Neural progenitor cell (in vitro differentiated cells): ENCODE data around the gene PARVG. TPM values are rescaled to one million over a fixed set of nuclear protein-coding genes. Genes with fewer than 3 reads are reported as not detected.
A peak's percentile ranks its signal among the peaks of the same experiment; 100 is the strongest.

Experiments
- DNase-seq: peaks from one replicate; pipeline ENCODE4 v3.0.0-alpha.2; 2016; ENCODE audit warnings: low spot score
- H2AFZ ChIP-seq: fragments of 200-600 bp; sonication (generic); replicated peaks from 2 replicates; pipeline ENCODE4 v1.6.1; 2016; ENCODE audit warnings: antibody characterized with exemption
- H3F3A ChIP-seq: fragments of 200-600 bp; sonication (generic); 2 replicates; pipeline ENCODE4 v1.6.1; 2016; ENCODE audit warnings: antibody characterized with exemption, low read depth
- H3K27ac ChIP-seq: fragments of 200-600 bp; sonication (generic); 2 replicates; pipeline ENCODE4 v1.5.1; 2016; ENCODE audit warnings: mild to moderate bottlenecking
- H3K27me3 ChIP-seq: fragments of 200-600 bp; sonication (generic); 2 replicates; pipeline ENCODE4 v1.6.1; 2016; ENCODE audit warnings: mild to moderate bottlenecking, moderate library complexity
- H3K36me3 ChIP-seq: fragments of 200-600 bp; sonication (generic); 2 replicates; pipeline ENCODE4 v1.5.1; 2016
- H3K4me1 ChIP-seq: fragments of 200-600 bp; sonication (generic); 2 replicates; pipeline ENCODE4 v1.6.1; 2016; ENCODE audit warnings: mixed run types
- H3K4me2 ChIP-seq: fragments of 200-600 bp; sonication (generic); 2 replicates; pipeline ENCODE4 v1.6.1; 2016
- H3K4me3 ChIP-seq: fragments of 200-600 bp; sonication (generic); 2 replicates; pipeline ENCODE4 v1.5.1; 2016
- H3K79me2 ChIP-seq: fragments of 200-600 bp; sonication (generic); 2 replicates; pipeline ENCODE4 v1.6.1; 2016; ENCODE audit warnings: low read depth
- H3K9ac ChIP-seq: fragments of 200-600 bp; sonication (generic); 2 replicates; pipeline ENCODE4 v1.6.1; 2016
- H3K9me3 ChIP-seq: fragments of 200-600 bp; sonication (generic); 2 replicates; pipeline ENCODE4 v1.5.1; 2016; ENCODE audit warnings: low read depth
- H4K20me1 ChIP-seq: fragments of 200-600 bp; sonication (generic); 2 replicates; pipeline ENCODE4 v1.6.1; 2016; ENCODE audit warnings: low read depth
- H3K27ac Mint-ChIP-seq: 3 replicates; pipeline ENCODE4 v1.8.0; 2021; ENCODE audit warnings: mixed read lengths
- H3K27me3 Mint-ChIP-seq: 2 replicates; pipeline ENCODE4 v1.8.0; 2022; ENCODE audit warnings: low read depth, mild to moderate bottlenecking, inconsistent platforms, moderate library complexity, mixed read lengths; ENCODE audit not compliant: insufficient read depth
- H3K36me3 Mint-ChIP-seq: 3 replicates; pipeline ENCODE4 v1.8.0; 2021; ENCODE audit warnings: mixed read lengths
- H3K4me1 Mint-ChIP-seq: 3 replicates; pipeline ENCODE4 v1.8.0; 2021; ENCODE audit warnings: mixed read lengths
- H3K4me3 Mint-ChIP-seq: 3 replicates; pipeline ENCODE4 v1.8.0; 2021; ENCODE audit warnings: mild to moderate bottlenecking, moderate library complexity, mixed read lengths
- H3K9me3 Mint-ChIP-seq: 3 replicates; pipeline ENCODE4 v1.8.0; 2020; ENCODE audit warnings: mixed read lengths
- CTCF ChIP-seq: fragments of 200-600 bp; sonication (generic); IDR thresholded peaks from 2 replicates; pipeline ENCODE4 v1.5.1; 2017; ENCODE audit warnings: antibody characterized with exemption, mild to moderate bottlenecking
- EZH2 ChIP-seq: fragments of 200-600 bp; sonication (generic); IDR thresholded peaks from 2 replicates; pipeline ENCODE4 v1.6.1; 2017; ENCODE audit warnings: antibody characterized with exemption, mild to moderate bottlenecking, moderate library complexity
- EZH2phosphoT487 ChIP-seq: fragments of 200-600 bp; sonication (generic); IDR thresholded peaks from 2 replicates; pipeline ENCODE4 v1.6.1; 2017; ENCODE audit warnings: antibody characterized with exemption
- total RNA-seq: library from RNA; depleted of rRNA; stranded (reverse); fragments of >200 nt; gene quantifications from 2 replicates; pipeline ENCODE4 v1.2.3, GENCODE V29; 2015; ENCODE audit warnings: low replicate concordance

Gene PARVG
- total RNA-seq, 1 donor from 2014 or later = not detected

- no peak for DNase-seq
- Histone ChIP-seq H2AFZ (no peak overlapping the region), H3K4me2 (no peak overlapping the region), H3K4me1 (peaks cover 16% of the 10 kb centered on the region), H3K79me2 (no peaks in the 10 kb centered on the region), H3K27me3 (no peaks in the 10 kb centered on the region), H4K20me1 (no peaks in the 10 kb centered on the region), H3K9me3 (no peaks in the 10 kb centered on the region), H3F3A (peaks cover 18% of the 10 kb centered on the region), H3K9ac (no peak overlapping the region), H3K27ac (no peak overlapping the region), H3K4me3 (no peak overlapping the region), H3K36me3 (no peaks in the 10 kb centered on the region)
- Mint-ChIP-seq H3K4me1 (peaks cover 28% of the 10 kb centered on the region), H3K4me3 (no peak overlapping the region), H3K36me3 (no peaks in the 10 kb centered on the region), H3K27me3 (peaks cover 6% of the 10 kb centered on the region), H3K27ac (no peak overlapping the region), H3K9me3 (no peaks in the 10 kb centered on the region)
- TF ChIP-seq CTCF (no peak), EZH2 (no peak), EZH2phosphoT487 (no peak)
These were observed 13.2 kb upstream of the PARVG start for GRCh38 chr22:44167501-44167900.

GRCh38 chr22:44168206-44168605 is 12.5 kb upstream of the PARVG start:
- H3K9ac ChIP-seq = no peak overlapping the region
- H3K27ac ChIP-seq = no peak overlapping the region
- peaks cover 35% of the 10 kb centered on the region for H3K4me1 Mint-ChIP-seq
- H2AFZ ChIP-seq = no peak overlapping the region
- no peak overlapping the region for H3K4me3 ChIP-seq
- H3K79me2 ChIP-seq = no peaks in the 10 kb centered on the region
- H4K20me1 ChIP-seq = no peaks in the 10 kb centered on the region
- H3K27me3 ChIP-seq = no peaks in the 10 kb centered on the region
- H3K9me3 Mint-ChIP-seq = no peaks in the 10 kb centered on the region
- peaks cover 7% of the 10 kb centered on the region for H3K27me3 Mint-ChIP-seq
- H3K9me3 ChIP-seq = no peaks in the 10 kb centered on the region
- no peak overlapping the region for H3K4me2 ChIP-seq
- H3K27ac Mint-ChIP-seq = no peak overlapping the region
- no peaks in the 10 kb centered on the region for H3K36me3 ChIP-seq
- TF ChIP-seq EZH2phosphoT487 = no peak
- H3K4me1 ChIP-seq = peaks cover 20% of the 10 kb centered on the region
- H3K4me3 Mint-ChIP-seq = no peak overlapping the region
- H3K36me3 Mint-ChIP-seq = no peaks in the 10 kb centered on the region
- DNase-seq = no peak
- H3F3A ChIP-seq = peaks cover 21% of the 10 kb centered on the region

- Mint-ChIP-seq H3K27ac (peak overlapping the region; percentile 53), H3K27me3 (peaks cover 5% of the 10 kb centered on the region), H3K4me3 (no peak overlapping the region), H3K36me3 (no peaks in the 10 kb centered on the region), H3K4me1 (peaks cover 37% of the 10 kb centered on the region), H3K9me3 (no peaks in the 10 kb centered on the region)
- Histone ChIP-seq H3K9me3 (no peaks in the 10 kb centered on the region), H3K27ac (no peak overlapping the region), H3K4me2 (no peak overlapping the region), H3K9ac (no peak overlapping the region), H3K36me3 (no peaks in the 10 kb centered on the region), H3F3A (peaks cover 21% of the 10 kb centered on the region), H2AFZ (no peak overlapping the region), H3K4me3 (no peak overlapping the region), H3K27me3 (no peaks in the 10 kb centered on the region), H4K20me1 (no peaks in the 10 kb centered on the region), H3K79me2 (no peaks in the 10 kb centered on the region), H3K4me1 (peaks cover 20% of the 10 kb centered on the region)
- no peak for DNase-seq
- TF ChIP-seq EZH2phosphoT487 = no peak
- TF ChIP-seq CTCF = no peak
- no peak for TF ChIP-seq EZH2
These were observed 10.3 kb upstream of the PARVG start for GRCh38 chr22:44170470-44170869.

- DNase-seq = no peak
- H3F3A ChIP-seq = peaks cover 21% of the 10 kb centered on the region
- peaks cover 5% of the 10 kb centered on the region for H3K27me3 Mint-ChIP-seq
- peaks cover 37% of the 10 kb centered on the region for H3K4me1 Mint-ChIP-seq
- no peak overlapping the region for H3K4me2 ChIP-seq
- H3K27me3 ChIP-seq = no peaks in the 10 kb centered on the region
- no peak overlapping the region for H3K27ac ChIP-seq
- no peak overlapping the region for H3K9ac ChIP-seq
- no peak overlapping the region for H3K4me3 Mint-ChIP-seq
- H3K9me3 ChIP-seq = no peaks in the 10 kb centered on the region
- no peaks in the 10 kb centered on the region for H3K36me3 Mint-ChIP-seq
- no peak overlapping the region for H3K27ac Mint-ChIP-seq
- no peaks in the 10 kb centered on the region for H3K36me3 ChIP-seq
- H3K9me3 Mint-ChIP-seq = no peaks in the 10 kb centered on the region
- H2AFZ ChIP-seq = no peak overlapping the region
- no peaks in the 10 kb centered on the region for H4K20me1 ChIP-seq
- H3K4me1 ChIP-seq = peaks cover 20% of the 10 kb centered on the region
- TF ChIP-seq EZH2phosphoT487 (no peak), CTCF (no peak), EZH2 (no peak)
- H3K4me3 ChIP-seq = no peak overlapping the region
- no peaks in the 10 kb centered on the region for H3K79me2 ChIP-seq
These were observed 9.2 kb upstream of the PARVG start for GRCh38 chr22:44171561-44171960.
